Measurements from ENCODE around the gene SETD1A.
A peak's percentile ranks its signal among the peaks of the same experiment; 100 is the strongest.
"Not testable (repeated sequence)": the region's sequence is repeated elsewhere in the genome, so short reads cannot be mapped to it uniquely, and the experiment has no call there.

Gene SETD1A

GRCh38 chr16:30929167-30929566 lies 28.4 kb upstream of the SETD1A start:
- no peak for DNase-seq (ENCODE audit: low spot score)

DNA sequence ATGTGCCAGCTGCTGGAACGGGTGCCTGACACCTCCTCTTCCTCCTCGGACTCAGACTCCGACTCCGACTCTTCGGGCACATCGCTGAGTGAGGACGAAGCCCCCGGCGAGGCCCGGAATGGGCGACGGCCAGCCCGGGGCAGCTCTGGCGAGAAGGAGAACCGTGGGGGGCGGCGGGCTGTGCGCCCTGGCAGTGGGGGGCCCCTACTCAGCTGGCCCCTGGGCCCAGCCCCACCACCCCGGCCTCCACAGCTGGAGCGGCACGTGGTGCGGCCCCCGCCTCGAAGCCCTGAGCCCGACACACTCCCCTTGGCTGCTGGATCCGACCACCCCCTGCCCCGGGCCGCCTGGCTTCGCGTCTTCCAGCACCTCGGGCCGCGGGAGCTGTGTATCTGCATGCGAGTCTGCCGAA lies 27.4 kb upstream of the SETD1A start:
- DNase-seq (ENCODE audit: low spot score): no peak

DNA sequence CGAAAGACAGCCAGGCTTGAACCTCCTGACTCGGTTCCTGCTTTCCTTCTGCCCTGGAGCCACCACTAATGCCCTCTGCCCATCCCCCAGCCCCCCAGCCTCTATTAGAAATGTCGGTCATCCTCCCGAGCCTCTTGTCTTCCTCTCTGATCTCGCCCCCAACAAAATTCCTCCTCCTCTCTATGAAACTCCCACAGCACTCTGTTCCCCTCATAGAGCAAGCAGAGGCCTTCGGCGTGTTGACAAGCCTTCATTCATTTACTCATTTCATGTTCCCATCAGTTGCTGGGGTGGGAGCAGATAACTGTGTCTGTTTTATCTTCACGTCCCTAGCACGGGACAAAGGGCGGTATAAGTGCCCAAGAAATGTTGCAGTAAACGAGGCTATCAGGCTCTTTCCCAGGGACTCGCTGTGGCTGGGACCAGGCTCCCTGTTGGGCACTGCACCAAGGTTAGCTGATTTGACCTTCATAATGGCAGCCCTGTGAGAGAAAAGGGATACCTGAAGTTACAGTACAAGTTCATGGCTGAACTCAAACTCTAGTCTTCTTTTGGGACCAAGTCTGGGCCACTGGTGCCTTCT lies 26.4 kb upstream of the SETD1A start:
- DNase-seq (ENCODE audit: low spot score): no peak

DNA sequence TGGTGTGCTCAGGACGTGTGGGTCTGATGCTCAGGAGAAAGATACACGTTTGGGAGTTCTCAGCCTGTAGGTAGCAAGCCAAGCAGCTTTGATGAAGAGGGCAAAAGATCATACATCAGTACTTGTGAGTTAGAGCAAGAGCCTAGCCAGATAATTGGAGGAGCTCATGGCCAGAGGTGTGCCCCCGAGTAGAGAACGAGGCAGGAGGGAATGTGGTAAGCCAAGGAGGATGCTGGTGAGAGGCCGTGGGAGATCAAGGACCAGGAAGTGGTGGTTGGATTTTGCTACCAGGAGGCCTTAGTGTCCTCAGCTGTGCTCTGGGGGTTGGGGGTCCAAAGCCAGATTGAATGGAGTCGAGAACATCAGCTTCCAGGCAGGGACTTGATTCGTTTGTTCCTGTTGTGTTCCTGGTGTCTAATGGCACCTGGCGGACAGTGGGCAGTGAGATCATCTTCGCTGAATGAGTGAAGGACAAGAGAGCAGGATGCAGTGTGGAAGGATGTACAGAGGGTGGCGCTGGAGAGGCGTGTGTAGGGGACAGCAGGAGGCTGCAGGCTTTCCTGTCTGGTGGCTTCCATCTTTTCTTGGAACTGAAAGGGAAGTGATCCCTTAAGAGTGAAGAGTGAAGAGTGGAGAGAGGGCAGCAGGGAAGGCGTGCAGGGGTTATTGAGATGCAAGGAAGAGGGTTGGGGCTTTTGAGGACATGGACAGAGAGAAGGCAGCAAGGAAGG lies 22.6 kb upstream of the SETD1A start:
- no peak for DNase-seq (ENCODE audit: low spot score)

GRCh38 chr16:30937692-30938091 lies 19.9 kb upstream of the SETD1A start:
- DNase-seq (ENCODE audit: low spot score): no peak

- not testable (repeated sequence) for DNase-seq (ENCODE audit: low spot score)
These were observed 18.0 kb upstream of the SETD1A start for GRCh38 chr16:30939571-30939970.

- peak; percentile 85 for DNase-seq (ENCODE audit: low spot score)
These were observed 15.7 kb upstream of the SETD1A start for GRCh38 chr16:30941600-30942425.

DNA sequence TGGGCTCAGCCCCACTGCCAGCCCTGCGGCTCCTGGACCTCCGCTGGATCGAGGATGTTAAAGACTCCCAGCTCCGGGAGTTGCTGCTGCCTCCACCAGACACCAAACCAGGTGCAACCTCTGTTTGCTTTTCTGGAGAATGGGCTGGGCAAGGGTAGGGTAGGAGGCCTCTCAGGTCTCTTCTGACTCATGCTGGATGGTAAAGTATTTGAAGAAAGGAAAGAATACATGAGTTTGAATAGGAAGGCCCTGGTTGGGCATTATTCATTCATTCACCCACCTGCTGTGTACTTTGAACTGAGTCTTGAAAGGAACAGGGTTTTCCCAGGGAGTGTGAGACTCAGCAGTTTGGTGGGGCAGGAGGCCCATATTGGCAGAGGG lies 15.1 kb upstream of the SETD1A start:
- no peak for DNase-seq (ENCODE audit: low spot score)

DNA sequence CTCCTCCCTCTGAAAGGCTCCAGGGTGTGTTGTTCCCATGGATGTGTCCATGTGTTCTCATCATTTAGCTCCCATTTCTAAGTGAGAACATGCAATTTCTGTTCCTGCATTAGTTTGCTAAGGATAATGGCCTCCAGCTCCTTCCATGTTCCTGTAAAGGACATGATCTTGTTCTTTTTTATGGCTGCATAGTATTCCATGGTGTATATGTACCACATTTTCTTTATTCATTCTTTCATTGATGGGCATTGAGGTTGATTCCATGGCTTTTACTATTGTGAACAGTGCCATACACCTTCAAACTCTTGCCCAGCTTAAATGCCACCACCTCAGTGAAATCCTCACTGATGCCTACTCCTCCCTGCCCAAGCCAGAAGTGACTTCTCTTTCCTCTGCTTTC lies 13.2 kb upstream of the SETD1A start:
- no peak for DNase-seq (ENCODE audit: low spot score)

DNA sequence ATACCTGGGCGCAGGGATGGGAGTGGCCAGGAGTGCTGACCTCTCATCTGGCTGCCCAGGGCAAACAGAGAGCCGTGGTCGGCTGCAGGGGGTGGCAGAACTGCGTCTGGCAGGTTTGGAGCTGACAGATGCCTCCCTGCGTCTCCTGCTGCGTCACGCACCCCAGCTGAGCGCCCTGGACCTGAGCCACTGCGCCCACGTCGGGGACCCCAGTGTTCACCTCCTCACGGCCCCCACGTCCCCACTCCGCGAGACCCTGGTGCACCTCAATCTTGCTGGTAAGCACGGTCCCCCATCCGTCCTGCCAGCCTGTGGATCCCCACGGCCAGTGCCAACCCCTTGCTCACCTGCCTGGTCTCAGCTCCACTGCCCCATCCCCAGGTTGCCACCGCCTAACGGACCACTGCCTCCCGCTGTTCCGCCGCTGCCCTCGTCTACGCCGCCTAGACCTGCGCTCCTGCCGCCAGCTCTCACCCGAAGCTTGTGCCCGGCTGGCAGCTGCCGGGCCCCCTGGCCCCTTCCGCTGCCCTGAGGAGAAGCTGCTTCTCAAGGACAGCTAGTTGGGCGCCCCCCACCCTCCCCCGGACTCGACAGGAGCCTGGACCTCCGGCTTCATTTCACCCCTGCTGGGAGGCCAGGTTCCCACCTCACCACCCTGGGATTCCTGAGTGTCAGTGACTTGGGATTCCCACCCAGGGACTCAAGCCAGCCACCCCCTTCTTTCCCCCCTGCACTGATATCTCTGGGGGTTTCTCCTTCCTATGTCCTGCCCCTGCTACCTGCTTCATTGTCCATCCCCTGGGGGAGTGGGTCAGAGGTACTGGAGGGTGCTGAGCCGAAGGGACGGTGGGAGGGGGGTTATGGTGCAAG lies 10.6 kb upstream of the SETD1A start:
- no peak for DNase-seq (ENCODE audit: low spot score)

GRCh38 chr16:30947541-30947858 lies 10.1 kb upstream of the SETD1A start:
- DNase-seq (ENCODE audit: low spot score): no peak

DNA sequence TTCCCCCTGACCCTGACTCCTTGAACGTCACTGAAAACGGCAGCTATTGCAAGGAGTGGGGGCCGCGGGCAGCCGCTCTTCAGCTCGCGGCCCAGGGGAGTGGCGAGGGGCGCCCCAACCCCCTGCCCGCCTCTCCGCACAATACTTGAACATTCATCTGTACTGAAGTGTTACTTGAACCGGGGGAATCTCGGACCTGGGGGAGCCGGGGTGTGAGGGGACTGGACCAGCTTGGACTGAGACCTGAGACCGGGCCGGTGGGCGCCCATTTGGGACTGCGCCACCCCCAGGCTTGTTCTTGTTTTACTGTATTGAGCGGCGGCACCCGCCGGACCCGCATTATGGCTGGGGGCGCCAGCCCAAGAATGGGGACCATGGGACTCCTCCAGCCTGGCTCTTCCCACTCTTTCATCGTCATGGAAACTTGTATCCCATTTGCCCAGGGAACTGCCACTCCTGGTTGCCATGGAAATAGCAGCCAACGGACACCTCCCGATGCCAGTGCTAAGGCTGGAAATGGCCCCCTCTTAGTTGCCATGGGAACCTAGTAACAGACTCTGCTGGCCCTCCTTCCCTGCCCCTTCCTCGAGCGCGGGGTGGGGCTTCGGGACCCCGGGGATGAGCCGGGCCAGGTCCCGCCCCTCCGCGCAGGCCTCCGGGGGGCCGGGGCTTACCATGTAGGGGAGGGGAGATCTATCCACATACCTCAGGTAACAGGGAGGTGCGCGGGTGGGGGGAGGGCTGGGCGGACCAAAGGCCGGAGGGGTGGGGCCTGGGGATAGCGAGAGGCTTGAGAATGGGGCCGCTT lies 9.5 kb upstream of the SETD1A start:
- DNase-seq (ENCODE audit: low spot score): peak; percentile 30

DNA sequence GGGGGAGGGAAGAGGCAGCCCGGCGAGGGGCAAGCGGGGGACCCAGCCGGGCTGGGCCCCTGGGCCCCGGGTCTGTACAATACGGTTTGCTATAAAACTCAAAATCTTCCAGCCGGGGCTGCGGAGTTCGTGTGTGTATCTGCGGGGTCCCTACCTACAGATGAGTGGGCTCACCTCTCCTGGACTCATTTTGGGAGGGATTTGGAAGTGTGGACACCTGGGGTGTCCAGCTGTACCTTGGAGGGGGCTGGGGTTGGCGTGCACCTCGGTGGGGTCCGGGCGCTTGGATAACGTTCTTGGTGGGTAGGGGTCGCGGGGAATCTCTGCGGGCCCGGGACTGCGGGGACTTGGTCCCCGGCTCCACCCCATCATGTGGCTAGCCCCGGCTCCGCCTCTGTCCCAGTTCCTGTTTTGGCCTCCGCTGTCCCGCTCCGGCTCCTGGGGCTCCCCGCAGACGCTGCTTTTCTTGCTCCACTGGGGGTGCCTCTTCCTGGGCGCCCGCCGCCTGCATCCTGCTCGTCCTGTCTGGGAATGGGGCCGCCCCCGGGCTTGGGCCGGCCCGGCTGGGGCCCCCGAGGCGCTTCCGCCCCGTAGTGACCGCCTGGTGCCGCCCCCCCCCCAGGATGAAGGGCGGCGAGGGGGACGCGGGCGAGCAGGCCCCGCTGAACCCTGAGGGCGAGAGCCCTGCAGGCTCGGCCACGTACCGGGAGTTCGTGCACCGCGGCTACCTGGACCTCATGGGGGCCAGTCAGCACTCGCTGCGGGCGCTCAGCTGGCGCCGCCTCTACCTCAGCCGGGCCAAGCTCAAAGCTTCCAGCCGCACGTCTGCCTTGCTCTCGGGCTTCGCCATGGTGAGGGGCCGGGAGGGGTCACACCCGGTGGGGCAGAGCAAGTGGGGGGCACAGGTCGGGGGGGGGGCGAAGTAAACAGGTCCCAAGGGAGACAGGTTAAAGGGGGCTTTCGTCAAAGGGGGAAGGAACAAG lies 8.6 kb upstream of the SETD1A start, which contains the start of gene ORAI3:
Gene ORAI3, plus strand, starts transcription at position 402 of the 983 bp plus-strand sequence. Its CDS starts 222 bp downstream, at position 624.
- DNase-seq (ENCODE audit: low spot score): peak; percentile 72

DNA sequence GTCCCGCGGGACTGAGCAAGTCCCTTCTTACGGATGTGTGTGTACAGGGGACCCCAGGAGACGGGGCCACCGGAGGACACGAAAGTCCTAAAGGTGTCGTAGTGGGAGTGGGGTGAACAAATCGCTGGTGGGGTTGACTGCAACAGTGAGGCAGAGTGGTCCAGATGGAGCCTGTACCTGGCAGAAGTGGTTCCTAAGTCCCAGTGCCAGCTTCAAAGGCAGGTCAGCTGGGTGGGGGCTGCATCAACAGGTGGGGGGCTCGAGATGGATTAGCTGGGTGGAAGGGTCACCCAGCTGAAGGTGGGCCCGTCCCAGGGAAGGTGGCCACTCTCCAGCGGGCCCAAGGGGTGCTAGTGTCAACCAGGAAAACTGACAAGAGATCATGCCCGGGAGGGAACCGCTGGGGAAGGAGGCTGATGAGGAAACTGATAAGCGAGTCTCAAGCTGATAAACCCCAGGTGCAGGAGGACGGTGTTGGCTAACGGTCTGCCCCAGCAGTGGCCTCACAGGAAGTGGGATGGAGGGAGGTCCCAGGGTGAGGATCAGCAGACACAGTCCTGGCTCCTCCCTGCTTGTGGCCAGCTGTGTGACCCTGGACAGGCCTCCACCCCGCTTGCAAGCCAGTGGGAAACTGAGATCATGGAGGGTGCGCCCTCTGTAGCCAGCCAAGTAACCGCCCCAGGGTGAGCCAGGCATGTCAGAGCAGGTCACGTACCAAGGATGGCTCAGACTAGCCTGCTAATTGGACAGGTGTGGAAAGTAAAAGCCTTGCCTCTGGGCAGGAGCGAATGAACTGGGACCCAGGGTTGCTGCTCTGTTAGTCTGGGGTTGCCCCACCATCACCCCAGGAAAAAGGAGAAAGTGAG lies 7.7 kb upstream of the SETD1A start:
- peak; percentile 21 for DNase-seq (ENCODE audit: low spot score)

DNA sequence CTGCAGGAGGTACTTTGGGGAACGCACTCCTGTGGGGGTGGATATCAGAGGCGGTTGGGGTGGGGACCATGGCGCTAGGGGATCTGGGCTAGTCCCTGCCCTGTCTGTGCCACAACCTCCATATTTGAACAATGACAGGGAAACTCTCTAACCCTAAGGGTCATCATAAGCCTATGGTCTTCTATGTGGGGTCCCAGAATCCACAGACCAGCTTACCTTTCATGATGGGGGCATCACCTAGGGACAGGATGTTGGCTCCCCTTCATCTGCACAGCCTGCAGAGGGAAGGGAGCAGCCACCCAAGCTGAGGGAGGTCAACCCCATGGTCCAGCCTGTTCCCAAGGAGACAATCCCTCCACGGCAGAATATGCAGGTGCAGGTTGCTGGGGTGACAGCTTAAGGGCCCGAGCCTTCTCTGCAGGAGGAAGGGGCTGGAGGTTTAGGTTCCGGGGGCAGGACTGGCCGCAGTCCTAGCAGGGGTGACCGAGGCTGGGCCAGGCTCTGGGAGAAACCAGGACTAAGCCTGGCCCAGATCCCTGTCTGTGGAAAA lies 7.0 kb upstream of the SETD1A start:
- DNase-seq (ENCODE audit: low spot score): no peak

DNA sequence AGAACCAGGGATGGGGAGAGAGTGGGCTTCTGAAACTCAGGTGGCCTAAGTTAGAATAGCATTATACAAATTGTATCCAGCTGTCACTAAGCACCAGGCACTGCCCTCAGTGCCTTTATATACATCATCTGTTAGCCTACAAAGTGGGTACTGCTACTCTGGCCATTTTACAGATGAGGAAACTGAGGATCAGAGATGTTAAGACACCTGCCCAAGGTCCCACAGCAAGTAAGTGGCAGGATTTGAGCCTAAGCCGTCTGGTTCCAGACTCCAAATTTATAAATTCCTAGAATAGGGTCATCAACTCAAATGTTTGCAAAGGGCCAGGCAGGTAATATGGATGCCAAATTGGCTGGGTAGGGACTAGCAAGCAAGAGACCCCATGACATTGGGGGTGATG lies 6.4 kb upstream of the SETD1A start:
- no peak for DNase-seq (ENCODE audit: low spot score)

DNA sequence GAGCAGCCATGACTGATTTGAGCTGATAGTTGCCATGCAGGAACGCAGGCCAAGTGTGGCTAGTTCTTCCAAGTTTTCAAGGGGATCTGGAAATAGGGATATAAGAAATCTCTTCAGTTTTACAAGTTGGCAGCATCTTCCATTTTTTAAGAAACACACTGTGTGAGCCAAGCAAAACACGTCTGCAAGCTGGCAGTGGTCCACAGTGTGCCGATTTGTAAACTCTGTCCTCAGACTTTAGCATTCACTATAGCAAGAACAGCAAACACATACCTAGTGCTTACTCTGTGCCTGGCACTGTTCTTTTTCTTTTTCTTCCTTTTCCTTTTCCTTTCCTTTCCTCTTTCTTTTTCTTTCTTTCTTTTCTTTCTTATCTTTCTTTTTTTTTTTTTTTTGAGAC lies 5.8 kb upstream of the SETD1A start:
- no peak for DNase-seq (ENCODE audit: low spot score)

DNA sequence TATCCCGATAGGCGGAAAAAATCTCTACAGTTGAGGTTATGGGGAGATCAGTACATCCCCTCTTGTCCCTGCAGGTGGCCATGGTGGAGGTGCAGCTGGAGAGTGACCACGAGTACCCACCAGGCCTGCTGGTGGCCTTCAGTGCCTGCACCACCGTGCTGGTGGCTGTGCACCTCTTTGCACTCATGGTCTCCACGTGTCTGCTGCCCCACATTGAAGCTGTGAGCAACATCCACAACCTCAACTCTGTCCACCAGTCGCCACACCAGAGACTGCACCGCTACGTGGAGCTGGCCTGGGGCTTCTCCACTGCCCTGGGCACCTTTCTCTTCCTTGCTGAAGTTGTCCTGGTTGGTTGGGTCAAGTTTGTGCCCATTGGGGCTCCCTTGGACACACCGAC lies 4.4 kb upstream of the SETD1A start:
- no peak for DNase-seq (ENCODE audit: low spot score)

Measured in germinal center (tissue), 1 donor.